ENCODE data around the gene NDUFA8.

Gene NDUFA8

DNA sequence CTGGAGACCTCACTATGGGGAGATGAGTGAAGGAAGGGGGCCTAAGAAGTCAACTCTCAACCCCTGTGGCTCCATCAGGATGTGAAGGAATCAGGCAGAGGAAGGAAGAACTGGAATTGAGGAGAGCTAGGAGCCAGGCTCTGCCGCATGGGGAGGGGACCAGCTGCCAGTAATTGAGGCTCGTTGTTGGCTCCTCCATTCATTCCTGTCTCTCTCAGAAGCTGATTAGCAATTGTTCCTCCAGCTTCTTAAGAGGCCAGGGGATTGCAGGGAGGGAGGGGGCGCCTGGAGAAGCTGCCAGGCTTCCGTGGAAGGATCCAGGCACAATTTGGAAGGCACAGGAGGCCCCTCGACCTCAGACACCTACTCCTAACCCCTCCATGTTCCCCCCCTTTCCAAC lies 46.0 kb downstream of the NDUFA8 start:
- in situ Hi-C loops (cut with MboI; ENCODE audit: low pct_unique_long_range_greater_than_20kb, low sequenced_read_pairs, unreplicated experiment), result loop anchor here (25.0 kb wide), 1 partner anchor 699 kb away; the partner anchor contains the start of gene OR1K1
- DNase-seq (ENCODE audit: low spot score), result no peak
- TF ChIP-seq, protein P1, sequence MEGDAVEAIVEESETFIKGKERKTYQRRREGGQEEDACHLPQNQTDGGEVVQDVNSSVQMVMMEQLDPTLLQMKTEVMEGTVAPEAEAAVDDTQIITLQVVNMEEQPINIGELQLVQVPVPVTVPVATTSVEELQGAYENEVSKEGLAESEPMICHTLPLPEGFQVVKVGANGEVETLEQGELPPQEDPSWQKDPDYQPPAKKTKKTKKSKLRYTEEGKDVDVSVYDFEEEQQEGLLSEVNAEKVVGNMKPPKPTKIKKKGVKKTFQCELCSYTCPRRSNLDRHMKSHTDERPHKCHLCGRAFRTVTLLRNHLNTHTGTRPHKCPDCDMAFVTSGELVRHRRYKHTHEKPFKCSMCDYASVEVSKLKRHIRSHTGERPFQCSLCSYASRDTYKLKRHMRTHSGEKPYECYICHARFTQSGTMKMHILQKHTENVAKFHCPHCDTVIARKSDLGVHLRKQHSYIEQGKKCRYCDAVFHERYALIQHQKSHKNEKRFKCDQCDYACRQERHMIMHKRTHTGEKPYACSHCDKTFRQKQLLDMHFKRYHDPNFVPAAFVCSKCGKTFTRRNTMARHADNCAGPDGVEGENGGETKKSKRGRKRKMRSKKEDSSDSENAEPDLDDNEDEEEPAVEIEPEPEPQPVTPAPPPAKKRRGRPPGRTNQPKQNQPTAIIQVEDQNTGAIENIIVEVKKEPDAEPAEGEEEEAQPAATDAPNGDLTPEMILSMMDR (IDR thresholded peaks at IDR 0.05; ENCODE audit: extremely low read depth, insufficient read depth, missing control alignments), result no peak

DNA sequence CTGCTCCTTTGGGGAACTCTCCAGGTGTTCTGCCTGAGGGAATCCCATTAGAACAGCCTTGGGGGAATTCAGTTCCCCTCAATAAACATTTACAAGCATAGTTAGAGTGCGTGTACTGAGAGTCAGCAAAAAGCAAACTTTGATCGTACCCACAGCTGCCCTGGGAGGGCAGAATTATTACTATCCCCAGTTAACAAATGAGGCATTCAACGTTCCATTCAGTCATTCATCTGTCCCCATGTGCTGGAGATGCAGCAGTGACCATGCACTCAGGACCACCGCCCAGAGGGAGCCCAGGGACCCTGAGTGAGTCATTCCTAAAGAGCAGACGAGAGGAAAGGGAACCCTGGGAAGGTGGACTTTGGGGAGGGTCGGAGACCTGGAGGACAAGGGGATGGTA lies 47.3 kb downstream of the NDUFA8 start:
- no peak for DNase-seq (ENCODE audit: low spot score)
- TF ChIP-seq, protein P1 (IDR thresholded peaks at IDR 0.05; ENCODE audit: extremely low read depth, insufficient read depth, missing control alignments), result no peak
- in situ Hi-C loops (cut with MboI; ENCODE audit: low pct_unique_long_range_greater_than_20kb, low sequenced_read_pairs, unreplicated experiment), result loop anchor here (25.0 kb wide), 1 partner anchor 700 kb away; the partner anchor contains the start of gene OR1K1

DNA sequence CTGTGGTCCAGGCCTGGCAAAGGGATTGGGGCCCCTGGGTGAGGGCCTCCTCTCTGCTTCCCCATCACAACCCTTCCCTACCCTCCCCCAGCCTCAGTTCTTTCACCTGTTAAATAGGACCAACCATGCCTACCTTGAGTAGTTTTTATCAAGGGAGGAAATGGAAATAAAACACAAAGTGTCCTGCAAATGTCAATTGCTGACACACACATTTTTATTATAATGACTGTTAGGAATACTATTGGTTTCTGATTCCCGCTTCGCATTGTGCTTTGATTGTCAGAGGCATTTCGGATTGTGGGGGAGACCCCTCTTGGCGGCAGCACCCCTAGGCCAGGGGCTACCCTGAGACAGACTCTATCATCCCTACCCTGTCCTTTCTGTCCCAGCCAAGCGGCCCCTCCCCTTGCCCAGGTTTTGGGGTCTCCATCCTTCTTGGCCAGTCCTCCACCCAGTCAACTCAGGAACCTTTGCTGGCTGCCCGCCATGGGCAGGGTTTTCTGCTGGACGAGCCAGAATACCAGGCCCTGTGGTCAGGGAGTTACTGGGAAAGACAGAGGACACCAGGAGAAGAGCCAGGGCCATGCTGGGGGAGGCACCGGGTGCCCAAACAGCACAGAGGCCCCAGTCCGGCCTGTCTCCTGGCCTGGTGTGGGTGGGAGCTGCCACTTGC lies 48.0 kb downstream of the NDUFA8 start:
- TF ChIP-seq, protein P1 (IDR thresholded peaks at IDR 0.05; ENCODE audit: extremely low read depth, insufficient read depth, missing control alignments), result no peak
- no peak for DNase-seq (ENCODE audit: low spot score)
- in situ Hi-C loops (cut with MboI; ENCODE audit: low pct_unique_long_range_greater_than_20kb, low sequenced_read_pairs, unreplicated experiment), result loop anchor here (25.0 kb wide), 1 partner anchor 701 kb away; the partner anchor contains the start of gene OR1K1

DNA sequence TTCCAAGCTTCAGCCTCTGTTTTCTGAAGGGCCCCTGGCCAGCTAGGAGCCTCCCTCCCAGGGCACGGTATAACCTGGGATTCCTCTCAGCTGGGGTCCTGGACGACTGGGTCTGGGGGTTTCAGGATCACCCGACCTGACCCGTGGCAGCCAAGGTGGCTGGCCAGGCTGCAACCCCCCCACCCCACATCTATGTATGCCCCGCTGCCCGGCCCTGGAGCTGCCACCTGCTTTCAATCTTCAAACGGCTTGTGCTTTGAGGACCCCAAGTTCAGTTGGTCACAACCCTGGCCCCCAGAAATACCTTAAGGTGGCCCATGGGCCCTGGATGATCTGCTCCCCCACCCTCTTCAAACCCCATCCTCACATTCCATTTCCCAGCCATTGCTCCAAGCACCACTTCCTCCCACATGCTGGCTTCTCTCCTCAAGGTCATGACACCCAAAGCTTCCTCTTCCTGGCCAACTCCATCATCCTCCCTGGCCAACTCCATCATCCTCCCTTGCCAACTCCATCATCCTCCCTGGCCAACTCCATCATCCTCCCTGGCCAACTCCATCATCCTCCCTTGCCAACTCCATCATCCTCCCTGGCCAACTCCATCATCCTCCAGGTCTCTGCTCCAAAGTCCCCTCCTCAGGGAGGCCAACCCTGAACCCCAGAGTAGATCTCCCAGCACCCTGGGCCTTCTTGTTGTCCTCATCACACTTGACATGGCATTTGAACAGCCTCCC lies 49.3 kb downstream of the NDUFA8 start:
- in situ Hi-C loops (cut with MboI; ENCODE audit: low pct_unique_long_range_greater_than_20kb, low sequenced_read_pairs, unreplicated experiment), result loop anchor here (25.0 kb wide), 1 partner anchor 702 kb away; the partner anchor contains the start of gene OR1K1
- no peak for DNase-seq (ENCODE audit: low spot score)
- TF ChIP-seq, protein P1 (IDR thresholded peaks at IDR 0.05; ENCODE audit: extremely low read depth, insufficient read depth, missing control alignments), result no peak

DNA sequence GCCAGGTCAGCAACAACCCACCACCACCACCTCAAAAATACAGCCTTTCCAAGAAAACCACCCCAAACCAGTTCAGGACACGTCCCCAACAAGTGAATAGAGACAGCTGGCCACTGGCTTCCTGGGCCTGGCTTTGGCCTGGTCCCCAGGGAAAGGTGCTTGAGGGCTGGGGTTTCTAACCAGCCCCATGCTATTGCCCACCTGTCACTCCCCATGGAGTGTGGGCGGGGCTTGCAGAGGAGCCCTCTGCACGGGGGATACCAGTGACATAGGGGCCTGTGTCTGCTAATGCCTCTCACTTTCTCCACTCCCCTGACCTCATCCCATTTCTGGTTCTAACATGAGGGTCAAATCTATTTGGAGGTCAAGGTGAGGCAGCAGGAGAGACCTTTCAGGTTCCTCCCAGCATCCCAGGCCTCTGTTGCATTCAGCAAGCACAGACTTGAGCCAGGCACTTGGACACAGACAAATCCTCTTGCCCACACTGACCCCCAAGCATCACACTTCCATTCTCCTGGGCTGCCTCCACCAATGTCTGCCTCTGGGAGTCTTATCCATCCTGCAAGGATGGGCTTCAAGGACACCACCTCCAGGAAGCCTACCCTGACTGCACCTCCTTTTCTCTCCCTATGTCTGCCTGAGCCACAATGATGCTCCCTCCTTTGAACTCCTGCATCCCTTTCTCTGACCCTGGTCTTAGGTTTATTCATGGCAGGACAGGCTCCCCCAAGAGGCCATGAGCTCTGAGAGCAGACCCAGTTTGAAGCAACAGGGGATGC lies 50.4 kb downstream of the NDUFA8 start:
- DNase-seq (ENCODE audit: low spot score), result no peak
- in situ Hi-C loops (cut with MboI; ENCODE audit: low pct_unique_long_range_greater_than_20kb, low sequenced_read_pairs, unreplicated experiment), result loop anchor here (25.0 kb wide), 1 partner anchor 703 kb away; the partner anchor contains the start of gene OR1K1
- TF ChIP-seq, protein P1 (IDR thresholded peaks at IDR 0.05; ENCODE audit: extremely low read depth, insufficient read depth, missing control alignments), result no peak

DNA sequence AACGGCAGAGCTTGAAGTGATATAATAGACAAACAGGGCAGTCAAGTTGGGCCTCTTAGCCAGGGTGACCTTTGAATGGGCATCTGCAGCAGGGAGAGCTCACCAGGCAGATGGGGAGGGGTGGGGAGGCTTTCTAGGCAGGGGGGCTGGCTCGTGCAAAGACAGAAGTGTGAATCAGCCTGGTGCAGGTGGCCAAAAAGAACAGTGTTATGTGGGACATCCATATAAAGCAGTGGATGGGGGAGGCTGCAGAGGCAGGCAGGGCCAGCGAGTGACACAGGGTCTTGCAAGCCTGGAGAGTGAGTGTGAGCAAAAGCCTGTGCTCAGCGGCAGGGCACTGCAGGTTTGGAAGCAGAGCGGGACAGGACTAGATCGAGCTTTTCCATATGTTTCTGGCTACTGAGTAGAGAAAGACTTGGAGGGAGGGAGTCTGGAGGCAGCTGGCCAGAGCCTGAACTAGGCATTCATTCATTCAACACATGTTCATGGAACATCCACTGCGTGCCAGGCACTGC lies 52.2 kb downstream of the NDUFA8 start:
- TF ChIP-seq, protein P1 (IDR thresholded peaks at IDR 0.05; ENCODE audit: extremely low read depth, insufficient read depth, missing control alignments), result no peak
- in situ Hi-C loops (cut with MboI; ENCODE audit: low pct_unique_long_range_greater_than_20kb, low sequenced_read_pairs, unreplicated experiment), result loop anchor here (25.0 kb wide), 1 partner anchor 705 kb away; the partner anchor contains the start of gene OR1K1
- no peak for DNase-seq (ENCODE audit: low spot score)

Data from GM13977 (cell line).